Thoracic aorta (tissue), 2 donors: Measurements from ENCODE around the gene CCDC142. TPM values are rescaled to one million over a fixed set of nuclear protein-coding genes. Genes with fewer than 3 reads are reported as not detected.
A peak's percentile ranks its signal among the peaks of the same experiment; 100 is the strongest.

Experiments used
- ATAC-seq: fragments of 150-250 bp; one replicate; pipeline ENCODE4 v1.8.0; 2017; ENCODE audit warnings: low read depth; ENCODE audit not compliant: insufficient number of reproducible peaks, low FRiP score
- DNase-seq: peaks from one replicate; pipeline ENCODE4 v3.0.0-alpha.2; 2020; ENCODE audit warnings: low spot score
- H3K27ac ChIP-seq, 2 donors: fragments of 200-600 bp; sonication (generic); 1 replicate in 1 of 2; 2 replicates in 1 of 2; pipeline ENCODE4 v1.5.1; 2016; ENCODE audit warnings: mild to moderate bottlenecking in 2 of 2, moderate library complexity in 2 of 2
- H3K27me3 ChIP-seq: fragments of 200-600 bp; sonication (generic); replicated peaks from 2 replicates; pipeline ENCODE4 v1.6.0; 2016; ENCODE audit warnings: mild to moderate bottlenecking; ENCODE audit not compliant: insufficient read depth
- H3K36me3 ChIP-seq: fragments of 200-600 bp; sonication (generic); one replicate; pipeline ENCODE4 v1.5.1; 2016
- H3K4me1 ChIP-seq, 2 donors: fragments of 200-600 bp; sonication (generic); 1 replicate in 1 of 2; 2 replicates in 1 of 2; pipeline versions ENCODE4 v1.5.1 to v1.6.0; 2016; ENCODE audit warnings: low read depth in 2 of 2, mild to moderate bottlenecking in 1 of 2; ENCODE audit not compliant: control insufficient read depth in 1 of 2
- H3K4me3 ChIP-seq: fragments of 200-600 bp; sonication (generic); 2 replicates; pipeline ENCODE4 v1.5.1; 2016; ENCODE audit warnings: mild to moderate bottlenecking
- H3K9me3 ChIP-seq: fragments of 200-600 bp; sonication (generic); 2 replicates; pipeline ENCODE4 v1.5.1; 2016
- total RNA-seq, 2 donors: library from RNA; depleted of rRNA; stranded (reverse); fragments of >200 nt; gene quantifications; one replicate each; pipeline versions ENCODE4 v1.1.0 to v1.2.3, GENCODE V29; 2016
- TF ChIP-seq, protein P1 (sequence below): fragments of 200-600 bp; sonication (generic); IDR thresholded peaks from one replicate; pipeline ENCODE4 v1.5.1; 2019; ENCODE audit warnings: antibody characterized with exemption

Gene CCDC142
- total RNA-seq, 2 donors from 2014 or later: 31.5 to 43.4 TPM

- no peak for DNase-seq
- no peaks in the 10 kb centered on the region for H3K9me3 ChIP-seq
Observed at GRCh38 chr2:74481431-74481830, 1.4 kb downstream of the CCDC142 start.

DNA sequence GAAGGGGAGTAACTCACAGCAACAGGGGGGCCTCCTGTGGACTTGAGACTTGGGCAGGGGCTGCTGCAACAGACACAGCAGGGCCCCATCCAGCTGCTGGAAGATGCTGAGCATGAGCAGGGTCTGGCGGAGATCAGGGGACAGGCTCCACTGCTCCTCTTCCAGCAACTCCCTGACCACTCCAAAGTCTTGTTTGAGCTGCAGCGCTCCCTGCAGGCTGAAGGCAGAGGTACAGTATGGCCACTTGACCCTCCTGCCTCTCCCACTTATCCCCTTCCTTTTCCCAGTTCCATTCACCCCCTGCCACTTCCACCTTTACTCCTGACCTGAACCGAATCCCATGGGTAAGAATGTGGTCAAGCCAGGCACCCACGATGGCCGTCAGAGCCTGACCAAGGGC lies 7.9 kb downstream of the CCDC142 start:
- Histone ChIP-seq H3K36me3 (peaks cover 10% of the 10 kb centered on the region), H3K27ac (no peak overlapping the region), H3K4me3 (no peak overlapping the region), H3K27me3 (no peaks in the 10 kb centered on the region), H3K9me3 (no peaks in the 10 kb centered on the region), H3K4me1 (peaks cover 13 to 16% of the 10 kb centered on the region in 2 donors)
- TF ChIP-seq, protein P1, sequence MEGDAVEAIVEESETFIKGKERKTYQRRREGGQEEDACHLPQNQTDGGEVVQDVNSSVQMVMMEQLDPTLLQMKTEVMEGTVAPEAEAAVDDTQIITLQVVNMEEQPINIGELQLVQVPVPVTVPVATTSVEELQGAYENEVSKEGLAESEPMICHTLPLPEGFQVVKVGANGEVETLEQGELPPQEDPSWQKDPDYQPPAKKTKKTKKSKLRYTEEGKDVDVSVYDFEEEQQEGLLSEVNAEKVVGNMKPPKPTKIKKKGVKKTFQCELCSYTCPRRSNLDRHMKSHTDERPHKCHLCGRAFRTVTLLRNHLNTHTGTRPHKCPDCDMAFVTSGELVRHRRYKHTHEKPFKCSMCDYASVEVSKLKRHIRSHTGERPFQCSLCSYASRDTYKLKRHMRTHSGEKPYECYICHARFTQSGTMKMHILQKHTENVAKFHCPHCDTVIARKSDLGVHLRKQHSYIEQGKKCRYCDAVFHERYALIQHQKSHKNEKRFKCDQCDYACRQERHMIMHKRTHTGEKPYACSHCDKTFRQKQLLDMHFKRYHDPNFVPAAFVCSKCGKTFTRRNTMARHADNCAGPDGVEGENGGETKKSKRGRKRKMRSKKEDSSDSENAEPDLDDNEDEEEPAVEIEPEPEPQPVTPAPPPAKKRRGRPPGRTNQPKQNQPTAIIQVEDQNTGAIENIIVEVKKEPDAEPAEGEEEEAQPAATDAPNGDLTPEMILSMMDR: no peak
- no peak for ATAC-seq
- no peak for DNase-seq

More at GRCh38 chr2:74481431-74481830, 1.4 kb downstream of the CCDC142 start:
- Histone ChIP-seq H3K36me3 (peaks cover 13% of the 10 kb centered on the region), H3K4me3 (peak overlapping the region; percentile 100), H3K27ac (peak overlapping the region in 1 of 2 donors; percentile 88), H3K4me1 (peaks cover 23 to 35% of the 10 kb centered on the region in 2 donors), H3K27me3 (no peaks in the 10 kb centered on the region)
- TF ChIP-seq, protein P1: no peak
- ATAC-seq: no peak

- H3K4me3 ChIP-seq: no peak overlapping the region
- TF ChIP-seq, protein P1: no peak
- ATAC-seq (no peak), DNase-seq (no peak)
- peaks cover 13 to 16% of the 10 kb centered on the region in 2 donors for H3K4me1 ChIP-seq
- H3K9me3 ChIP-seq: no peaks in the 10 kb centered on the region
- peaks cover 10% of the 10 kb centered on the region for H3K36me3 ChIP-seq
- no peaks in the 10 kb centered on the region for H3K27me3 ChIP-seq
- H3K27ac ChIP-seq: no peak overlapping the region
Observed at GRCh38 chr2:74474481-74474880, 8.3 kb downstream of the CCDC142 start.

- DNase-seq: no peak
- peak overlapping the region; percentile 86 to 90 for H3K27ac ChIP-seq
- H3K4me1 ChIP-seq: peaks cover 13 to 16% of the 10 kb centered on the region in 2 donors
- H3K36me3 ChIP-seq: peaks cover 6% of the 10 kb centered on the region
- TF ChIP-seq, protein P1: no peak
- H3K4me3 ChIP-seq: peak overlapping the region; percentile 72
- no peaks in the 10 kb centered on the region for H3K27me3 ChIP-seq
- ATAC-seq: no peak
- H3K9me3 ChIP-seq: no peaks in the 10 kb centered on the region
Observed at GRCh38 chr2:74472945-74473258, 9.9 kb downstream of the CCDC142 start.

DNA sequence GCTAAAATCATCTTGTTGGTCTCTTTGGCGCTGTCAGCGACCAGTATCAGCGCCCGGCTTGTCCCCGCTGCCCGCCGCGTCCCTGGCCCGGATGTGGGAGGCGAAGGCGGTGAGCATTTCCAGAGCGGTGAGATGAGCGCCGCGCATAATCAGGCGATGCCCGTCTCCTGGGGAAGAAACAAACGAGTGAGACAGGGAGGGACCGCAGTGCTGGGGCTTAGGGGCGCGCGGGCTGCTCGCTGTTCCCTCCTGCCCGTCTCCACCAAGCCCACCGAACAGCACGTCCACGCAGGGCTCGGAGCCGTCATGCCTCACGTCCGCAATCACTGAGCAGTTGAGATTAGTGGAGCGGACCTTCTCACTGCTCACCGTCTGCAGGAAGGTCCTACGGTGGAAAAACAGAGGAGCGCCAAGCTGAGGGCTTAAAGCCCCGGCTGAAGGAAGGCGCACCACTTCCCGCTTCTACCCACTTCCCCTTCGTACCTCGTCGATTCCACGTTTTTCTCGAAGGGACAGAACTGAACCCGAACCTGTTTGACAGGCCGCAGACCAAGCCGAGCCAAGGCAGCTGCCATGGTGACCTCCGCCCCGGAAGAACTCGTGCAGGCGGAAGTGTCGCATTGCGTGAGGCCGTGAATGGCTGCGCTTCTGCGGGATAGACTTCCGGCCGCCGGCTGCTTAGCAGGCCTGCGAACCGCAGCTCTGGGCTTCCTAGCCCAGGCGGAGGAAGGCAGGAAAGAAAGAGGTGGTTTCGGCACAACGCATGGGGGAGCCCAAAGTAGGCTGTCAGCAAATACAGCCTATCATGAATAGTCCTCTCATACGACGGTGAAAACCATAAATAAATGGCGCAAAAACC lies 10.5 kb downstream of the CCDC142 start, which contains the start of gene MRPL53:
TSS of gene MRPL53 (minus strand) at position 595 of the 859 bp plus-strand sequence. CDS start at position 575, 20 bp downstream.
- TF ChIP-seq, protein P1: no peak
- Histone ChIP-seq H3K4me3 (peak within 1 kb of the TSS; percentile 72), H3K4me1 (peaks cover 13 to 16% of the 10 kb centered on the region in 2 donors), H3K27ac (peak within 1 kb of the TSS; percentile 86 to 90), H3K27me3 (no peaks in the 10 kb centered on the region), H3K36me3 (peaks cover 6% of the 10 kb centered on the region), H3K9me3 (no peaks in the 10 kb centered on the region)
- peak; percentile 74 for DNase-seq
- peak; percentile 76 for ATAC-seq
